ENCODE results near the gene TMEM17.

The TMEM17 gene

DNA sequence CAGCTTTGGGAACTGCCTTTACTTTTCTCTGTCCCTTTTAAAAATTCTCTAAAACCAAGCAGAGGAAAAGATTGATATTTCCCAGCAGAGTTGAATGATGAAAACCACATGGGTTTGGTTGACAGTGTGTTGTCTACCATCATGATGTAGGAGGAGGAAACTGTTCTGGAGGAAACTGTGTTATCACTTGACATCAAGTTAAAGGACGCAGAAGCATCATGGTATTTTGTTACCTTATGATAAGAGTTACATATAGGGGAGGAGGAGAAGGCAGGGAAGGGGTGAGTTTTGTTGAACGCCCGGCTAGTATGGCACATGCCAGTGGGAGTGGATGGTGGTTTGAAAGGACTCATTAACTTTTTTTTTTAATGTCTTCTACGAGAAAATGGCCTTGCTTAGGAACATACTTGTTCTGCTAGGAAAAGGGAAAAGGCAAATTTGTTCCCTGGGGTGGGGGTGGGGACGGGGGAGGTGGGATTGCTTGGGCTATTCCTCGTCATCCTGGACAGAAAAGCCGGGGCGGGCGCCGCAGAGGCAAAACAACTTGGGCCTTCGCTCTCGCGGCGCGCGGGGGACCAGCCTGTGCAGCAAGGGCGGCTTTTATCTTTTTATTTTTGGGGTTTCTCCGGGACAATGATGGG is 766 bp downstream of the TMEM17 start:
- H3K27ac ChIP-seq (ENCODE audit: low read length): peak overlapping the region; percentile 91
- no peaks in the 10 kb centered on the region for H3K27me3 ChIP-seq (ENCODE audit: low read depth, low read length)

DNA sequence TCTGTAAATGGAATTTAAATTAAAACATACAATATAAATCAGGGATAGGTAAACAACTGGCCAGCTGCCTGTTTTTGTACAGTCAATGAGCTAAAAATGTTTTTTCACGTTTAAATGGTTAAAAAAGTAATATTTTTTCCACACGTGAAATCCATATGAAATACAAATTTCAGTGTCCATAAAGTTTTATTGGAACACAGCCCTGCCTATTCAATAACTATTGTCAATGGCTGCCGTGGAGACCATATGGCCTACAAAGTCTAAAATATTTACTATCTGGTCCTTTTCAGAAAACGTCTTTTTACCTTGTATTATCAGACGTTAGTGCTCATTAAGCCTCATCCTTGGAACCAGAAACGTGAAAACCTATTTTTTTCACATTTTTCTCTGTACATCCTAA is 1.3 kb downstream of the TMEM17 start:
- Histone ChIP-seq H3K36me3 (ENCODE audit: control insufficient read depth in 1 of 2, insufficient read depth in 2 of 2, low read length in 2 of 2) (peaks cover 0 to 10% of the 10 kb centered on the region in 2 donors), H3K9me3 (ENCODE audit: control insufficient read depth in 1 of 2, low read length in 2 of 2) (no peaks in the 10 kb centered on the region), H3K4me3 (ENCODE audit: low read depth in 1 of 2, low read length in 2 of 2) (no peak overlapping the region), H3K4me1 (ENCODE audit: control insufficient read depth in 1 of 2, insufficient read depth in 2 of 2, low read length in 2 of 2) (peaks cover 0 to 10% of the 10 kb centered on the region in 2 donors), H3K27ac (ENCODE audit: low read length) (peak overlapping the region; percentile 91), H3K27me3 (ENCODE audit: low read depth, low read length) (no peaks in the 10 kb centered on the region)

More for the DNA sequence above, 766 bp downstream of the TMEM17 start:
- peaks cover 0 to 10% of the 10 kb centered on the region in 2 donors for H3K4me1 ChIP-seq (ENCODE audit: control insufficient read depth in 1 of 2, insufficient read depth in 2 of 2, low read length in 2 of 2)
- peaks cover 0 to 10% of the 10 kb centered on the region in 2 donors for H3K36me3 ChIP-seq (ENCODE audit: control insufficient read depth in 1 of 2, insufficient read depth in 2 of 2, low read length in 2 of 2)
- no peaks in the 10 kb centered on the region for H3K9me3 ChIP-seq (ENCODE audit: control insufficient read depth in 1 of 2, low read length in 2 of 2)
- peak overlapping the region; percentile 81 to 84 for H3K4me3 ChIP-seq (ENCODE audit: low read depth in 1 of 2, low read length in 2 of 2)

DNA sequence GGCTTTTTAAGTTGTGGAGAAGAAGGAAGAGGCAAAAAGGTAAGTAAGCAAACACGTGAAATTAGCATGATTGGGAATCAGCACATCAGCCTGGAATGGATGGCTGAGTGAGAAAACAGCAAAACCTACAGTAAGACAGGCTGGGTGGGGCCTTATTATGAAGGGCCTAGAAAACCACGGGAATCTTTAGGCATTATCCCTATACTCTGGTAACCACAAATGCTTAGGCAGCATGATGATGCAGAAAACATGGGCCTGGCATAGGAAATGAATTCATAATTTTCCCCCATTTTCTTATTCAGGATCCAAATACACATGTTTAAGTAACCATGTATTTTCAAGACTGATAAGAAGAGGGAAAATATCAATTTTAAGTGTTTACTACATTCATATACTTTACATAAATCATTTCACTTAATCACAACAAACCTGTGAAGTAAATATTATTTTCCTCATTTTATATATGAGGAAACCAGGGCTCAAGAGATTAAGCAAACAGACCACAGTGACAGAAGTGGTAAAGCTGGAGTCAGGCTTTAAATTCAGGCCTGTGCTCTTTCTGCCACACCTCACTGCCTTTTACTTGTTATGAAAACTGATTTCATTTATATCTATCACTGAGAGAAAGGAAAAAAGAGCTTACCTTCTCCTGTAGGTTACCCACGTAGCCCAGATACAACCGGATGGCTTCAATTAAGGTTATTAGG is 4.0 kb downstream of the TMEM17 start:
- H3K9me3 ChIP-seq (ENCODE audit: control insufficient read depth in 1 of 2, low read length in 2 of 2): no peaks in the 10 kb centered on the region
- H3K4me3 ChIP-seq (ENCODE audit: low read depth in 1 of 2, low read length in 2 of 2): no peak overlapping the region
- H3K27me3 ChIP-seq (ENCODE audit: low read depth, low read length): no peaks in the 10 kb centered on the region
- peaks cover 0 to 10% of the 10 kb centered on the region in 2 donors for H3K36me3 ChIP-seq (ENCODE audit: control insufficient read depth in 1 of 2, insufficient read depth in 2 of 2, low read length in 2 of 2)
- no peak overlapping the region for H3K27ac ChIP-seq (ENCODE audit: low read length)
- H3K4me1 ChIP-seq (ENCODE audit: control insufficient read depth in 1 of 2, insufficient read depth in 2 of 2, low read length in 2 of 2): peaks cover 0 to 14% of the 10 kb centered on the region in 2 donors

DNA sequence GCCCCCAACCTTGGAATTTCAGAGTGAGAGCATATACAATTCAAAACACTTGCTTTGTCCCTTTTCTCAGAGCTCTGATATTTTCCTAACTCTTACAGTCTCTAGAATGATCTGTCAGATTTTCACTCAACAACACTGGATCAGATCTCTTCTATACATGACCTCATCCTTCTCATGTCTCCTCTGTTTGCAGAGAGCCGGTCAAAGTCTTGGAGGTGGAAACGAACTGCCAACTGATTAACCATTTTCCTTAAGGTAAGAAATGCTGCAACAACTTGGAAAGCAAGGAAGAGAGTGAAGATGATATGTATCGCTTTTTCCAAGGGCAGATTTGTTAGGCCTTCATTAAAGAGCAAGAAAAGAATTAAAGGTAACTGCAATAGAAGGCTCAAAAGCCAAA is 4.9 kb downstream of the TMEM17 start:
- Histone ChIP-seq H3K27me3 (ENCODE audit: low read depth, low read length) (no peaks in the 10 kb centered on the region), H3K36me3 (ENCODE audit: control insufficient read depth in 1 of 2, insufficient read depth in 2 of 2, low read length in 2 of 2) (peaks cover 0 to 10% of the 10 kb centered on the region in 2 donors), H3K4me3 (ENCODE audit: low read depth in 1 of 2, low read length in 2 of 2) (no peak overlapping the region), H3K4me1 (ENCODE audit: control insufficient read depth in 1 of 2, insufficient read depth in 2 of 2, low read length in 2 of 2) (peaks cover 0 to 21% of the 10 kb centered on the region in 2 donors), H3K27ac (ENCODE audit: low read length) (no peak overlapping the region), H3K9me3 (ENCODE audit: control insufficient read depth in 1 of 2, low read length in 2 of 2) (no peaks in the 10 kb centered on the region)

DNA sequence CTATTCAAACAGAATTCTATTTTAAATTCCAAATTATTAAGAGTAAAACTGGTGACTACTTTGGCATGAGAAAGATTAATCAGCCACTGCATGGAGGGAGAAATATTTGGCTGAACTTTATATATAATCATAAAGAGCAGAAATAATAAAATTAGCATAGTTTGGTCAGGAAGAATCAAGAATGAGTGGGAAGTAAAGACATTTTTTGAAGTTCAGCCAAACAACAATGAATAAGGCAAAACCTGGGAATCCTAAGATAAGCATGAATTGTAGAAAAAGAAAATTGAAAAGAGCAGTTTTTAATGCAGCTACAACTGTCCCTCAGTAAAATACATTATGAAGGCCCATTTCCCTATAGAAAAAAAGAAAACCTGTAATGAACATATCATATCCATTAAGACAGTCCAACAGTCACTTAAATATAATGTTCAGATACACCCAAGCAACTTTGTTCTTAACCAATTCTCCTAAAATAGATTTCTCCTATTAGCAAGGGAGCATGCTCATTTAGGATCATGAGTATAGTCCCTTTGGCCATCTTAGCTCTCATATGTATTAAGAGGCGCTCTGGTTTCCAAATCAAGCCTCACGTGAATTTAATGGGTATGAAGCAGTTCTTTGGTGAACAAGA is 6.5 kb downstream of the TMEM17 start:
- H3K9me3 ChIP-seq (ENCODE audit: control insufficient read depth in 1 of 2, low read length in 2 of 2): no peaks in the 10 kb centered on the region

DNA sequence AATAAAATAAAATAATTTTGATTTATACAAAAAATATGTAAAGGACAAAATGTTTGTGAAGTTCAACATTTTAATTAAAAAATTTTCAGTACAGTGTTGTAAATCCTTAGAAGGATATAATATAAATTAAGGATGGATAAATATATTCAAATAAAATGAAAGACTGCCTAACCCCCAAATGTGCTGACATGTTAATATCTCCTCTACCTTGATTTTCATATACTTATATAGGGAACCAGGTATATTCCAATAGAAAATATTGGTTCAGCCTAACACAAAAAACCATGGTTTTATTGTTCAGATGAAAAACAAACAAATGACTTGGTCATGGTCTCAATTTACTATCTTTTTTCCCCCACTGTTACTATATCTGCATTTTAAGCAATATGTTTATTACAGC is 7.3 kb downstream of the TMEM17 start:
- Histone ChIP-seq H3K9me3 (ENCODE audit: control insufficient read depth in 1 of 2, low read length in 2 of 2) (no peaks in the 10 kb centered on the region), H3K4me1 (ENCODE audit: control insufficient read depth in 1 of 2, insufficient read depth in 2 of 2, low read length in 2 of 2) (peaks cover 0 to 19% of the 10 kb centered on the region in 2 donors), H3K4me3 (ENCODE audit: low read depth in 1 of 2, low read length in 2 of 2) (no peak overlapping the region), H3K27me3 (ENCODE audit: low read depth, low read length) (no peaks in the 10 kb centered on the region), H3K27ac (ENCODE audit: low read length) (no peak overlapping the region), H3K36me3 (ENCODE audit: control insufficient read depth in 1 of 2, insufficient read depth in 2 of 2, low read length in 2 of 2) (peaks cover 0 to 10% of the 10 kb centered on the region in 2 donors)

More for the DNA sequence above, 6.5 kb downstream of the TMEM17 start:
- Histone ChIP-seq H3K27me3 (ENCODE audit: low read depth, low read length) (no peaks in the 10 kb centered on the region), H3K36me3 (ENCODE audit: control insufficient read depth in 1 of 2, insufficient read depth in 2 of 2, low read length in 2 of 2) (peaks cover 0 to 10% of the 10 kb centered on the region in 2 donors), H3K27ac (ENCODE audit: low read length) (no peak overlapping the region), H3K4me1 (ENCODE audit: control insufficient read depth in 1 of 2, insufficient read depth in 2 of 2, low read length in 2 of 2) (peaks cover 0 to 19% of the 10 kb centered on the region in 2 donors), H3K4me3 (ENCODE audit: low read depth in 1 of 2, low read length in 2 of 2) (no peak overlapping the region)

DNA sequence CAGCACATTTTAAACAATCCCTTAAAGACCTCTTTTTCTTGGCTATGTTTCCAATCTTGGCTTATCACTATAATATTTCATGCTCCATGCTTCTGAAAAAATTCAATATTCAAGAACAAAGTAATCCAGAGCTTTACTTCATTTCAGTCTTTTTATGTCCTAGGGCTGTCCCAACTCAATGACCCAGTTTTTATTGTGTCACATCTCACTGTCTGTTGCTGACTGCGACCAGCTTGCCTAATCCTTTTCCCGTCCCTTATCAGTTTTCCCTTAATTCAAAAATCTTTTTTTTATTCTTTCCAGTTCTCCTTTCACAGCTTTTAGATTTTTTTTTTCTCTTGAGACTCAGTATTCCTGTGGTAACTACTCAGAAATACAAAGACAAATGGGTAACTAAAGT is 10.2 kb downstream of the TMEM17 start:
- no peak overlapping the region for H3K4me3 ChIP-seq (ENCODE audit: low read depth in 1 of 2, low read length in 2 of 2)
- peaks cover 0 to 19% of the 10 kb centered on the region in 2 donors for H3K4me1 ChIP-seq (ENCODE audit: control insufficient read depth in 1 of 2, insufficient read depth in 2 of 2, low read length in 2 of 2)
- no peaks in the 10 kb centered on the region for H3K27me3 ChIP-seq (ENCODE audit: low read depth, low read length)
- no peak overlapping the region for H3K27ac ChIP-seq (ENCODE audit: low read length)
- H3K9me3 ChIP-seq (ENCODE audit: control insufficient read depth in 1 of 2, low read length in 2 of 2): no peaks in the 10 kb centered on the region
- H3K36me3 ChIP-seq (ENCODE audit: control insufficient read depth in 1 of 2, insufficient read depth in 2 of 2, low read length in 2 of 2): no peaks in the 10 kb centered on the region

DNA sequence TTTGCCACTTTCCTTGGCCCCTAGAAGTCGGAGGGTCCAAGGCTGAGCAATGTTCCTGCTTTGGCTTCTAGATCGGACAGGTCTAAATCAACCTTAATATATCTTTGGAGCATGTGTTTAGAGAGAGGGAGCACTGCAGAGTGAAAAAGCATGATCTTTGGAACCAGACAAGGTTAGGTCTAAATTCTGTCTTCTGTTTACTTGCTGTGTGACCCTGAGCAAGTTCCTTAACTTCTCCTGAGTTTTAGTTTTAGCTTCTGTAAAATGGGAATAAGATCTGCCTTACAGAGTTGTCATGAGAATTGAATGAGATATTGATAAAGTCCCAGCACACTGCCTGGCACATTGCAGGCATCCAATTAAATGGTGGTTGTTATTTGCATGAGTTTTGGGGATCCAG is 13.9 kb downstream of the TMEM17 start:
- Histone ChIP-seq H3K27ac (ENCODE audit: low read length) (no peak overlapping the region), H3K9me3 (ENCODE audit: control insufficient read depth in 1 of 2, low read length in 2 of 2) (no peaks in the 10 kb centered on the region), H3K27me3 (ENCODE audit: low read depth, low read length) (no peaks in the 10 kb centered on the region), H3K4me1 (ENCODE audit: control insufficient read depth in 1 of 2, insufficient read depth in 2 of 2, low read length in 2 of 2) (peaks cover 0 to 29% of the 10 kb centered on the region in 2 donors), H3K36me3 (ENCODE audit: control insufficient read depth in 1 of 2, insufficient read depth in 2 of 2, low read length in 2 of 2) (no peaks in the 10 kb centered on the region), H3K4me3 (ENCODE audit: low read depth in 1 of 2, low read length in 2 of 2) (no peak overlapping the region)

DNA sequence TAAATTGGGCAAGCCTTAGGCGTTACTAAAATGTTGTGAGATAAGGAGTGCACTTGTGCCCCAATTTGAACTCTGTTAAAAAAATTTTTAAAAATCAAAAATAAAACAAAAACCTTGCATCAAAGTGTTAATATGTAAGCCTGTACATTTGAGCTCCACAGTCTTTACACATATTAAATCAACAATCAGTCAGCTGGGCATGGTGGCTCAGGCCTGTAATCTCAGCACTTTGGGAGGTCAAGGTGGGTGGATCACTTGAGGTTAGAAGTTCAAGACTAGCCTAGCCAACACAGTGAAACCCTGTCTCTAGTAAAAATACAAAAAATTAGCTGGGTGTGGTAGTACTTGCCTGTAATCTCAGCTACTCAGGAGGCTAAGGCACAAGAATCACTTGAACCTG is 16.3 kb downstream of the TMEM17 start:
- Histone ChIP-seq H3K4me3 (ENCODE audit: low read depth in 1 of 2, low read length in 2 of 2) (no peak overlapping the region), H3K4me1 (ENCODE audit: control insufficient read depth in 1 of 2, insufficient read depth in 2 of 2, low read length in 2 of 2) (peaks cover 0 to 30% of the 10 kb centered on the region in 2 donors), H3K27me3 (ENCODE audit: low read depth, low read length) (no peaks in the 10 kb centered on the region), H3K27ac (ENCODE audit: low read length) (no peak overlapping the region), H3K9me3 (ENCODE audit: control insufficient read depth in 1 of 2, low read length in 2 of 2) (no peaks in the 10 kb centered on the region), H3K36me3 (ENCODE audit: control insufficient read depth in 1 of 2, insufficient read depth in 2 of 2, low read length in 2 of 2) (no peaks in the 10 kb centered on the region)

DNA sequence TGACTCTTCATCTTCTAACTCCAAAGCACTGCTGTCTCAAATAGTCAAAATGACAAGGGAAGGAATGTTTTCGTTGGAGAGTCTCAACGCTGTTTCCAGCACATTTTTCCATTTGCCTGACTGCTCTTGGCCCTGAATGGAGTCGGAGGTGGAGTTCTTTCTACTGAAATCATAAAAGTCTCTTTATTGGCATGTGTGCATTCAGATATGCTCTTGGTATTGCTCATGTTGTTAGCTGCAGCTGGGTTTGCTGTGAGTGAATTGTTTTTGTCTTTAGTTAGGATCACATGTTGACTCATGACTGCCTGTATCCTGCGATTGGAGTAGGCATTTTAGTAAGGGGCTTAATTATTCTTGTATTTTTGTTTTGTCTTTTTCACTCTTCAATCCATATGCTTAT is 16.8 kb downstream of the TMEM17 start:
- Histone ChIP-seq H3K4me1 (ENCODE audit: control insufficient read depth in 1 of 2, insufficient read depth in 2 of 2, low read length in 2 of 2) (peaks cover 0 to 30% of the 10 kb centered on the region in 2 donors), H3K9me3 (ENCODE audit: control insufficient read depth in 1 of 2, low read length in 2 of 2) (no peaks in the 10 kb centered on the region), H3K27ac (ENCODE audit: low read length) (no peak overlapping the region), H3K36me3 (ENCODE audit: control insufficient read depth in 1 of 2, insufficient read depth in 2 of 2, low read length in 2 of 2) (no peaks in the 10 kb centered on the region), H3K4me3 (ENCODE audit: low read depth in 1 of 2, low read length in 2 of 2) (no peak overlapping the region), H3K27me3 (ENCODE audit: low read depth, low read length) (no peaks in the 10 kb centered on the region)

DNA sequence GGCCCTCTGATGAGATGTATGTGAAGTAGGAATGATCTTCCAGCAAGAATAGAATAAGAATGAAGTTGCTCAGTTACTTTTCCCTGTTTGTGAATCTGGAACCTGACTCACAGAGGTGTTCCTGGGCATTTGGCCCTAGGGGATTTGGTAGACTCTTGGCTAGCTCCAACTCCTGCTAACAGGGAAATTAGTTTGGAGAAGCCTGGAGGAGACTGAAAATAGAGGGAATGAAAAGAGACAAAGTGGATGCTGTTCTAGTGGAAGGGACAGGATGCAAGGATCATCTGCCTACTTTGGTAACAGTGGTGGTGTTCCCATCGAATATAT is 19.6 kb downstream of the TMEM17 start:
- H3K36me3 ChIP-seq (ENCODE audit: control insufficient read depth in 1 of 2, insufficient read depth in 2 of 2, low read length in 2 of 2): no peaks in the 10 kb centered on the region
- no peaks in the 10 kb centered on the region for H3K27me3 ChIP-seq (ENCODE audit: low read depth, low read length)
- no peak overlapping the region for H3K27ac ChIP-seq (ENCODE audit: low read length)
- no peaks in the 10 kb centered on the region for H3K9me3 ChIP-seq (ENCODE audit: control insufficient read depth in 1 of 2, low read length in 2 of 2)
- H3K4me1 ChIP-seq (ENCODE audit: control insufficient read depth in 1 of 2, insufficient read depth in 2 of 2, low read length in 2 of 2): peaks cover 0 to 30% of the 10 kb centered on the region in 2 donors
- no peak overlapping the region for H3K4me3 ChIP-seq (ENCODE audit: low read depth in 1 of 2, low read length in 2 of 2)

Data from muscle layer of duodenum (tissue), 2 donors.